A673 (cell line): ENCODE results near the gene KAZN. TPM values are rescaled to one million over a fixed set of nuclear protein-coding genes. Genes with fewer than 3 reads are reported as not detected.

Experiments
- BruUV-seq: library from RNA; stranded (reverse); fragments of 400-500 nt; replicated peaks from 2 replicates; lab custom pipeline; 2021; lab: Mats Ljungman, UMichigan
- CTCF ChIA-PET: fragments of 300-600 bp; sonication (Branson Sonifier 250); formaldehyde crosslinking; loops from one replicate; lab custom pipeline; 2022; ENCODE audit warnings: antibody characterized with exemption; lab: Charles Lee
- POLR2A ChIA-PET: fragments of 300-600 bp; sonication (Branson Sonifier 250); formaldehyde crosslinking; loops from one replicate; lab custom pipeline; 2022; ENCODE audit warnings: antibody characterized with exemption; ENCODE audit not compliant: low non-redundant PET; lab: Charles Lee
- DNase-seq: peaks from one replicate; pipeline ENCODE4 v3.0.0-alpha.2; 2015; ENCODE audit warnings: low spot score
- H3K27ac ChIP-seq: fragments of 200-600 bp; sonication (generic); 2 replicates; pipeline ENCODE4 v1.5.1; 2016; ENCODE audit warnings: mixed run types, low read depth, mild to moderate bottlenecking, mixed read lengths, antibody characterized with exemption, low read length; ENCODE audit not compliant: poor library complexity, severe bottlenecking
- H3K27me3 ChIP-seq: fragments of 200-600 bp; sonication (generic); replicated peaks from 2 replicates; pipeline ENCODE4 v1.6.1; 2017; ENCODE audit warnings: mixed run types, low read depth, mild to moderate bottlenecking, mixed read lengths, antibody characterized with exemption, low read length; ENCODE audit not compliant: insufficient read depth, poor library complexity
- H3K36me3 ChIP-seq: fragments of 200-600 bp; sonication (generic); 2 replicates; pipeline ENCODE4 v1.6.1; 2016; ENCODE audit warnings: mixed run types, mild to moderate bottlenecking, mixed read lengths, antibody characterized with exemption, low read length; ENCODE audit not compliant: insufficient read depth, poor library complexity, severe bottlenecking
- H3K4me1 ChIP-seq: fragments of 200-600 bp; sonication (generic); 2 replicates; pipeline ENCODE4 v1.6.1; 2017; ENCODE audit warnings: mixed run types, mild to moderate bottlenecking, mixed read lengths, antibody characterized with exemption, low read length; ENCODE audit not compliant: insufficient read depth, poor library complexity, severe bottlenecking
- H3K4me3 ChIP-seq: fragments of 200-600 bp; sonication (generic); 2 replicates; pipeline ENCODE4 v1.5.1; 2016; ENCODE audit warnings: low read depth, mixed run types, mild to moderate bottlenecking, mixed read lengths, low read length; ENCODE audit not compliant: poor library complexity, severe bottlenecking
- H3K9me3 ChIP-seq: fragments of 200-600 bp; sonication (generic); 2 replicates; pipeline ENCODE4 v1.6.1; 2016; ENCODE audit warnings: mixed run types, low read depth, mild to moderate bottlenecking, mixed read lengths, antibody characterized with exemption, low read length; ENCODE audit not compliant: poor library complexity, severe bottlenecking
- EZH2 ChIP-seq: fragments of 200-600 bp; sonication (generic); IDR thresholded peaks from 2 replicates; pipeline ENCODE4 v1.6.1; 2017; ENCODE audit warnings: borderline replicate concordance, low read depth, mild to moderate bottlenecking, mixed read lengths, antibody characterized with exemption, low read length; ENCODE audit not compliant: poor library complexity, severe bottlenecking
- intact Hi-C: fragments of 100-400 bp; cut with micrococcal nuclease; formaldehyde crosslinking; loops from one replicate; pipeline ENCODE4 v1.10.0; 2022; ENCODE audit not compliant: unreplicated experiment
- total RNA-seq: library from RNA; stranded (reverse); gene quantifications from 2 replicates; pipeline ENCODE4 v1.2.3, GENCODE V29; 2021
- TF ChIP-seq, protein P1 (sequence below): fragments of 300-800, 200-600 bp; sonication (generic); conservative IDR thresholded peaks from 2 replicates; pipeline ENCODE4 v1.5.1; 2017; ENCODE audit warnings: low read depth, mild to moderate bottlenecking, antibody characterized with exemption, low read length, moderate library complexity, mixed read lengths

KAZN gene
- total RNA-seq, 1 experiment from 2014 or later: 8.0 TPM

- no peaks in the 10 kb centered on the region for H3K9me3 ChIP-seq
- BruUV-seq: no TSS peak
- no peaks in the 10 kb centered on the region for H3K27me3 ChIP-seq
- DNase-seq: peak; percentile 49
- H3K4me1 ChIP-seq: no peaks in the 10 kb centered on the region
- intact Hi-C loops: loop anchor here (5.0 kb wide), 1 partner anchor 1133 kb away; no protein-coding TSS in a partner anchor
- POLR2A ChIA-PET: no interaction called here
- no peaks in the 10 kb centered on the region for H3K36me3 ChIP-seq
- H3K4me3 ChIP-seq: no peak overlapping the region
- CTCF ChIA-PET: interaction anchor here (0.5 to 1.2 kb wide), 3 partner anchors 36 to 986 kb away, joined by 3 to 9 read pairs (median 4); no protein-coding TSS in a partner anchor
- no peak overlapping the region for H3K27ac ChIP-seq
- no peak for TF ChIP-seq EZH2
- TF ChIP-seq, protein P1, sequence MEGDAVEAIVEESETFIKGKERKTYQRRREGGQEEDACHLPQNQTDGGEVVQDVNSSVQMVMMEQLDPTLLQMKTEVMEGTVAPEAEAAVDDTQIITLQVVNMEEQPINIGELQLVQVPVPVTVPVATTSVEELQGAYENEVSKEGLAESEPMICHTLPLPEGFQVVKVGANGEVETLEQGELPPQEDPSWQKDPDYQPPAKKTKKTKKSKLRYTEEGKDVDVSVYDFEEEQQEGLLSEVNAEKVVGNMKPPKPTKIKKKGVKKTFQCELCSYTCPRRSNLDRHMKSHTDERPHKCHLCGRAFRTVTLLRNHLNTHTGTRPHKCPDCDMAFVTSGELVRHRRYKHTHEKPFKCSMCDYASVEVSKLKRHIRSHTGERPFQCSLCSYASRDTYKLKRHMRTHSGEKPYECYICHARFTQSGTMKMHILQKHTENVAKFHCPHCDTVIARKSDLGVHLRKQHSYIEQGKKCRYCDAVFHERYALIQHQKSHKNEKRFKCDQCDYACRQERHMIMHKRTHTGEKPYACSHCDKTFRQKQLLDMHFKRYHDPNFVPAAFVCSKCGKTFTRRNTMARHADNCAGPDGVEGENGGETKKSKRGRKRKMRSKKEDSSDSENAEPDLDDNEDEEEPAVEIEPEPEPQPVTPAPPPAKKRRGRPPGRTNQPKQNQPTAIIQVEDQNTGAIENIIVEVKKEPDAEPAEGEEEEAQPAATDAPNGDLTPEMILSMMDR: peak; percentile 92
Measured at GRCh38 chr1:15100121-15100879, 501.8 kb downstream of the KAZN start.

GRCh38 chr1:15100880-15101760 lies 502.6 kb downstream of the KAZN start:
- CTCF ChIA-PET: interaction anchor here (0.5 kb wide), 1 partner anchor 8 kb away, joined by 3 read pairs; no protein-coding TSS in a partner anchor

GRCh38 chr1:15101801-15102200 lies 503.3 kb downstream of the KAZN start:
- Histone ChIP-seq H3K4me3 (no peak overlapping the region), H3K27me3 (no peaks in the 10 kb centered on the region), H3K9me3 (no peaks in the 10 kb centered on the region), H3K4me1 (no peaks in the 10 kb centered on the region), H3K27ac (no peak overlapping the region), H3K36me3 (no peaks in the 10 kb centered on the region)
- BruUV-seq: no TSS peak
- no peak for DNase-seq
- intact Hi-C loops: loop anchor here (5.0 kb wide), 1 partner anchor 1134 kb away; no protein-coding TSS in a partner anchor
- ChIA-PET POLR2A (no interaction called here), CTCF (interaction anchor here (0.5 kb wide), 1 partner anchor 9 kb away, joined by 3 read pairs; no protein-coding TSS in a partner anchor)
- TF ChIP-seq, protein P1: no peak
- TF ChIP-seq EZH2: no peak

More at GRCh38 chr1:15100880-15101760, 502.6 kb downstream of the KAZN start:
- Histone ChIP-seq H3K9me3 (no peaks in the 10 kb centered on the region), H3K4me3 (no peak overlapping the region), H3K27ac (no peak overlapping the region), H3K27me3 (no peaks in the 10 kb centered on the region), H3K4me1 (no peaks in the 10 kb centered on the region), H3K36me3 (no peaks in the 10 kb centered on the region)
- DNase-seq: no peak
- POLR2A ChIA-PET: no interaction called here
- BruUV-seq: no TSS peak
- TF ChIP-seq, protein P1: no peak
- TF ChIP-seq EZH2: no peak
- intact Hi-C loops: loop anchor here (5.0 kb wide), 1 partner anchor 1134 kb away; no protein-coding TSS in a partner anchor
